ENCODE results near the gene ITPA.
"Not testable (repeated sequence)": the region's sequence is repeated elsewhere in the genome, so short reads cannot be mapped to it uniquely, and the experiment has no call there.

Gene ITPA

DNA sequence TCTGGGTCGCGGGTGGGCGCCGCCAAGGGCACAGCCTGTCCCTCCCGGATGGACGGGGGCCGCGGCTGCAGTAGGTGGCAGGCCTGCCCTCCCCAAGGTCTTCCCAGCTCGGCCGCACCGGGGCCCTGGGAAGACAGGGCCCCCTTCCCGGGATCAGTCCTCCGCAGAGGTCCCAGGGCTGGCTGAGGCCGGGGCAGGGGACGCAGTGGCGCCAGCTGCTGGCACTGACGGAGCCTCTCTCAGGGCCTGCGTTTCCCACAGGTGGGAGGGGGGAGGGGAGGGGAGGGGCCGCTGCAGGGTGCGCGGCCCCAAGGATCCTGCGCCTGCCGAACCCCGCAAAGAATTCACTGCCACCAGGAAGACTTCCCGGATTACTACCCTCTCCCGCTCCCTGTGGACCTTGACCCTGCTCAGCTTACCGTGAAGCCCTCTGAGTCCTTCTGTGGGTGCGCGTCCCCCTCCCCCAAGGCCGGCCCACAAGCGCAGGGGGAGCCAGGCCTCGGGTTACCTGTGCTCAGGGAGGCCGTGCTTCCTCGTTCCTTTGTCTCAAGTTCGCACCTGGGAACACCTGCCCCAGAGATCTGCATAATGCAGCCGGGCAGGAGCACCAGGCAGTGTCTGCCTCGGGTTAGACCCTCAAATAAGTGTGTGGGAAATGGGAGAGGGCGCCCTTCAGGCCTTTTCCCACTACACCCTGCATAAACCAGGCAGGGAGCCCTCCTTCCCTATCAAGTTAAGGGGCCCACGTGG, 41.0 kb upstream of the ITPA start:
- DNase-seq (ENCODE audit: insufficient read length, low spot score) (no peak), FAIRE-seq (no peak)
- TF ChIP-seq POLR2A (IDR thresholded peaks at IDR 0.05; ENCODE audit: low read depth, low read length): no peak

DNA sequence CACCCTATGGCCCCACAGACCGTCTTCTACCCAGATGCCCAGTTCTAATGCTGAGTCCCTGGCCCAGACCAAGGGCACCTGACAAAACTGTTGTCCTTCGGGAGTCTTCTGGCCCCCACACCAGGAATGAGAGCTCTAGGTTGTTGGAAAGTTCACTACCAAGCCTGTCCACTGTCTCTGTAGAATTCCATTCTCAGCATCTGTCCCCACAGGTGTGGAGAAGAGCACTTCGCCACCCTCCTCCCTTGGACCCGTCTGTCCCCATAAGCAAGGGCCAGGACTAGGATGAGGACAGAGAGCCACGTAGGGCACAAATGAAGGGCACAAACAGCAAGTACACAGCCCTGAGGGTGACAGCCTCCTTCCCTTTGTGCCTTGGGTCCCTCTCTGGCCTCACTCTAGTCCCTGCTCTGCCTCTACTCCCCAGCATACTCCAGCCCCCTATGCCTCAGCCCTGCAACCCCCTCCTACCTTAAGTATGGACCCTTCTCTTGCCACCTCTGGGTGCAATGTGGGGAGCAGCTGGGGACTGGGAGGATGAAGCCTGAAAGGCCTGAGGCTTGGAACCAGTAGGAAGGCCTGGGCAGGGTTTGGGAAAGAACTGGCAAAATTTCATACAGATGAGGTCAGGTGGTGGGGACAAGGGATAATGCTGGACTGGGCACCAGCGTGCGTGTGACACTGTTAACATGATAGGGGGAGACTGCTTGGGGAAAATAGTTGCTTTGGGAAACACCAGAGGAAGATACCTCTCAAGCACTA, 40.3 kb upstream of the ITPA start:
- DNase-seq (ENCODE audit: insufficient read length, low spot score) (no peak), FAIRE-seq (no peak)
- TF ChIP-seq POLR2A (IDR thresholded peaks at IDR 0.05; ENCODE audit: low read depth, low read length): no peak

DNA sequence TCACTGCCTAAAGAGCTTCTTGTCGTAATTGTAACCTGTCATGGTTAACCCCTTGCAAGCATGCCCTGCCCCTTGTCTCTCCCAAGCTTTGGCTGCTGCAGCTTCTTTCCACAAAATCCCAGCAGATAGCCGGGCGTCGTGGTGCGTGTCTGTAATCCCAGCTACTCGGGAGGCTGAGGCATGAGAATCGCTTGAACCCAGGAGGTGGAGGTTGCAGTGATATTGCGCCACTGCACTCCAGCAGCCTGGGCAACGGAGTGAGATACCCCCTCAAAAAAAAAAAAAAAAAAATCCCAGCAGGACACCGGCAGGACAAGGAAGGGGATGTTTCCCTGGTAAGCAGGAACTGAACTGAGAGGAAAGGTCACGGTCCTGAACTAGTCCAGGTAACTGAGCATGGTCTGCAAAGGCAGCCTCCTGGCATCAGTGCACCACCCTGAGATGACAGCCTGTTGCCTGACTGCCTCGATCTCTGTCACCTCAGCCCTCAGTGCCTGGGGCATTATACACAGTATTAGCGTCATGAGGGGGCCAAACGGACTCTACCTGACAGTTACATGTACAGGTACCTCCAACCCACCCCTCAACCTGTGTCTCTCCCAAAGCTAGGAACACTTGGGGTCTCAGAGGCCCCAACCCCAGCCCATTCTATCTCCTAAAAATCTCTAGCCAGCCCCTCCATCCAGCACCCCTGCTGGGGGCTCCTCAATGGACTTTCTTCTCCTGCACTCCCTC, 37.7 kb upstream of the ITPA start:
- DNase-seq (ENCODE audit: insufficient read length, low spot score): no peak
- TF ChIP-seq POLR2A (IDR thresholded peaks at IDR 0.05; ENCODE audit: low read depth, low read length): no peak
- FAIRE-seq: no peak

DNA sequence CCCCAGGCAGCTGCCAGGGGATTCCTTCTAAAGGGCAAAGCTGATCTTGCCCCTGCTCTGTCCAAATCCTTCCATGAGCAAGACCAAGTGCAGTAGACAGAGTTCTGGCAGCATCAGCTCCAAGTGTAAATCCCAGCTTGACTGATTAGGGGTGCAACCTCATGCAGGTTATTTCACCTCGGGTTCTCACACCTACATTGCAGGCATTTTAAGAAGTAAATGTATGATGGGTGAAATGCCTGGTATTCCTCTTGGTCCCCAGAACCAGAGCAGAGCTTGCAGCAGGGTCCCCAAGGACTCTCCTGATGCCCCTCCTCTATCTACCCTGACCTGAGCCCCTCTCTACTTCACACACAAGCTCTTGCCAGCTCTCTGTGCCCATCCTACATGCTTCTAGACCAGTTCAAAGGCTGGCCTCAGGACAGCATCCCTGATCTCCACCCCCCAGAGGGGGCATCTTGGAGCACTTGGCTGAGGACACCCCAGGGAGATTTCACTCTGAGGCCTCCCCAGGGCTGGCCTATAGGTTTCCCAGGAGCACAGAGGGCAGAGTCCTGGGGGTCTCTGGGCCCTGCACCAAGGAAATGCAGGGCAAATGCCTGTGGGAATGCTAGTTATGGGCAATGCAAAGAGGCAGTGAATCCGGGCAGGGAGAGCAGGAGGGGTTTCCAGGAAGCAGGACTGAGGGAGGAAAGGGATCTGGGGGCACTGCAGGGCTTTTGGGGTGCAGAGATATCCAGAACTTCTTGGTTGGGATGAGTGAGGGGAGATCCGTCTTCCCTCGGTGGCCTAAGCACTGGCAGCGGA, 37.0 kb upstream of the ITPA start:
- TF ChIP-seq POLR2A (IDR thresholded peaks at IDR 0.05; ENCODE audit: low read depth, low read length): no peak
- FAIRE-seq: no peak
- DNase-seq (ENCODE audit: insufficient read length, low spot score): no peak

DNA sequence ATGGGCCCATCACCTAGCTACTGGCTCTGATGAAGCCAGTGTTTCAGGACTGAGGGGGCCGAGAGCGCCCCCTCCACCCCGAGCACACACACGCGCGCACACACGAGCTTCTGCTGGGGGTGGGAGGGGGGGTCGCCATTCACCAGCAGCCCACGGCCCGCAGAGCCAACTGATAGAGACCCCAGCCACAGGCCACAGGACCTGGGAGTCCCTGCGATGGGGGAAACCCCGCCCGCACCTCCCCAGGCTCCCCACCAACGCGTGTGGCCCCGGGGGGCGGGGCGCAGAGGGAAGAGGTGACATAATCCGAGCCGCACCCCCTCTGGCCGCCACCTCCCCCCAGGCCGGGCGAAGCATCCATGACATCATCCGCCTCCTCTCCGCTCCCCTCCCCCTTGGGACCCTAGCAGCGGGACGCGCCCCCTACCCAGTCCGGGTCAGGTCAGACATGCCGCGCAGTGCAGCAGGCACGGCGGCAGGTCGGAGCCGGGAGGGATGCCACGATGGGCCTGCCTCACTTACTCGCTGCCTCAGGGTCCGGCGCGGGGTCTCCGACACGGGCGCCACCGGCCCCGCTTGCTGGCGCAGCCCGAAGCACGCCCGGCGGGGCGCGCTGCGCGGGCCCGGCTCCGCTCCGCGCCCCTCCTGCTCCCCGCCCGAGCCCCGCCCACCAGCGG, 36.2 kb upstream of the ITPA start, which contains the start of gene LZTS3:
Gene LZTS3 (minus strand): TSS at position 617 of the 677 bp plus-strand sequence. CDS start 6,386 bp downstream, outside the sequence.
- FAIRE-seq (no peak), DNase-seq (ENCODE audit: insufficient read length, low spot score) (peak; percentile 94)
- TF ChIP-seq POLR2A (IDR thresholded peaks at IDR 0.05; ENCODE audit: low read depth, low read length): peak; percentile 50

DNA sequence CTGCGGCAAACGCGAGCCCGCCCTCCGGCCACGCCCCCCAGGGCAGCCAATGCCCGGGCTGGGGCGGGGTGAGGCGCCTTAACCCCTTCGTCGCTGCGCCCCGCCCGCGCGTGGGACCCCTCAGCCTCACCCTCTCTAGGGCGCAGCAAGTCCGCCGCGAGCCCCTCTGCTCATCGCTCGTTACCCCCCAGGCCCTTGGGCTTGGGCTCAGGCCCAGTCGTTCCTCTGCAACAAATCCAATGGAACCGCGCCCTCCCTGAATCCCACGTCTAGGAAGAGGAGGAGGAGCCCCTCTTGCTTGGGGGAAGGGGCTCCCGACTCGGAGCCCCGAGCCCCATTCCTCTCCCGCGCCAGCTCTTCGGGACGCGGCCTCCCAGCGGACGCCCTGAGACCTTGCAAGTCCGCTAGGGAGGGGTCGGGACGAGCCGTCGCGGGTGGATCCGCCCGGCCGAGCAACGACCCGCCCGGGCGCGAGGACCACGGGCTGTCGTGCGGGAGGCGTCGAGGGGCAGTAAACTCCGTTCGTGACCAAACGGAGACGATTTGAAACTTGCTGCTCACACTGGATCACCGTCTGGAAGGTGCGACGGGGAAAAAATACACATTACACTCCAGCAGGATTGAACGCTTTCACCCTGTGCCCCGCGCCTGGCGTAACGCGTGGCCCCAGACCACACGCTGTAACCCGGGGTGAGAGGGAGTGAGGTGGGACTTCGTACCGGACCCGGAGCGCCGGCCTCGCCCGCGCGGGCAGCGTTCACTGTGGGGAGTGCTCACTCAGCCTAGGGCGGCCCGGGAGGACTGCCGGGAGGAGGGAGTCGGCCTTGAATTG, 35.5 kb upstream of the ITPA start:
- peak; percentile 96 for DNase-seq (ENCODE audit: insufficient read length, low spot score)
- TF ChIP-seq POLR2A (IDR thresholded peaks at IDR 0.05; ENCODE audit: low read depth, low read length): 0 out of 2 replicates have a peak, but pooled peaks have one; percentile 18
- FAIRE-seq: no peak

DNA sequence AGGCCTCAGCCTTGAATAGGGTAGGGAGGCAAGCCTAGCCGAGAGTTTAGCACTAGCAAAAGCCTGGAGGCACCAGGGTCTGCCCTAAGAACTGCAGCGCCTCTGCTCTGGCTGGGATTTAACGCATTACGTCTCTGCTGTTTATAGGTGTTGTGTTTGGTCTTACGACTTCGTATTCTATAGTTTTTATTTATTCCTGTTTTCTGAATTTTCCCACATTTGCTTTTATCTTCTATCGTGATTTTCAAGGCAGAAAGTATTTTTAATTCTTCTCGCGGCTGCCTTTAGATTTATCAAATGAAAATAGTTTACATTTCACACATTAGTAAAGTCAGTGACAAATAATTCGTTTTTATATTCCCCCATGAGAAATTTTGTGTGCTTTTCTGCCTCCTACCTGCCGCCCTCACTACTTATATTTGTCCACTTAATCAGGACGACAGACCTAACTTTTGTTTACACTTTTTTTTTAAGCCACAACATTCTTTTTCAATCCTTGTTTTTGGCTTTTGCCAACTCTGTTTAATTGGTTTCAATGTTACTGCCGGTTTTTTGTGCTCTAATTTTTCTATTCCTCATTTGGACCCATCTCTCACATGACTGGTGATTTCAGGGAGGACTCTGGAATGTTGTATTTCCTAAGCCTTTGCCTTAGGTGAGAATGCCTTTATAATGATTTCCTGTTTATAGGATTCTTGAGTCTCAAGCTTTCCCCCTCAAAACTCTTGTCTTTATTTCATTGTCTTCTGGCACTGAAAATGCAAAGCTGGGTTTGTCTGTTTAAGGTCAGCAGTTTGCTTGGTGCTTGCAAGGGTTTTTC, 34.6 kb upstream of the ITPA start:
- TF ChIP-seq POLR2A (IDR thresholded peaks at IDR 0.05; ENCODE audit: low read depth, low read length): no peak
- no peak for DNase-seq (ENCODE audit: insufficient read length, low spot score)
- no peak for FAIRE-seq

DNA sequence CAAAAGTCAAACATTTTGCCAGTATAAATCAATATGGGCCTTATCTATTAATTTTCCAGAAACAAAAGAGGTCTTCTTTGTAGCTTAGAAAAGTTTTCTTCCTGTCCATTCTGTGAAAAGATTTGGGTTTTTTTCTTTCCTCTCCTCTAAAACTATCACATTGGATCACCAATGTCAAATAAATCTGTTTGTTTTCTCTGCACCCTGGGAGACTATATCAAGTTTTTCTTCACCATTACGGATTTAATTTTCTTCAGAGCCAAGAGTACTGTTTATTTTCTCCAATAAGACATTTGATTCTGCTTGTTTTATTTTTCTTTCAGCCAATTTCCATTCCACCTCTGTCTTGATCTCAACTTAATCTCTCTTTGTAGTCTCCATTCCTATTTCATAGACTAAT, 34.0 kb upstream of the ITPA start:
- DNase-seq (ENCODE audit: insufficient read length, low spot score): no peak
- FAIRE-seq: no peak
- no peak for TF ChIP-seq POLR2A (IDR thresholded peaks at IDR 0.05; ENCODE audit: low read depth, low read length)

DNA sequence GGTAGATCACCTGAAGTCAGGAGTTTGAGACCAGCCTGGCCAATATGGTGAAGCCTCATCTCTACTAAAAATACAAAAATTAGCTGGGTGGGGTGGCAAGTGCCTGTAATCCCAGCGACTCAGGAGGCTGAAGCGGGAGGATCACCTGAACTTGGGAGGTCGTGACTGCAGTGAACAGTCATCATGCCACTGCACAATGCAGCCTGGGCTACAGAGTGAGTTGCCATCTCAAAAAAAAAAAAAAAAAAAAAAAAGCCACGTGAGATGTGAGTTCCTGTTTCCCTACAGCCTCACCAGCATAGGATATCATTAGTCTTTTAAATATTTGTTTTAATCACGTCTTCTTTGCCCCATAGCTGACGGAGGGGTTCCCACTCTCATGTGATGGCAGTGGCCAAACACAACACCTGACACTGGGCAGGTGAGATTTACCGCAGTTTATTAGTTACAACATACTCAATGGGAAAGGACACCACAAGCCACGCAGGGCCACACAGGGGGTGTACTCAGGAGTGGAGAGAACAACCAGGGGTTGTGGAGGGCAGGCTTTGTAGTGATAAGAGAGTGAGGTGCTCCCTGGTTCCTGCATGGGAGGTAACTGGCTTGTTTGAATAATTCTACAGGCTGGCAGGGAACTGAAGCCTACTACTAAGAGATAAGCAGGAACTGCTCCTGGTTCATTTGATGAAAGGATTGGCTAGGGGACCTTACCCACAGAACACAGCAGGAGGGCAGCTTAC, 31.4 kb upstream of the ITPA start:
- DNase-seq (ENCODE audit: insufficient read length, low spot score): no peak
- no peak for TF ChIP-seq POLR2A (IDR thresholded peaks at IDR 0.05; ENCODE audit: low read depth, low read length)
- no peak for FAIRE-seq

DNA sequence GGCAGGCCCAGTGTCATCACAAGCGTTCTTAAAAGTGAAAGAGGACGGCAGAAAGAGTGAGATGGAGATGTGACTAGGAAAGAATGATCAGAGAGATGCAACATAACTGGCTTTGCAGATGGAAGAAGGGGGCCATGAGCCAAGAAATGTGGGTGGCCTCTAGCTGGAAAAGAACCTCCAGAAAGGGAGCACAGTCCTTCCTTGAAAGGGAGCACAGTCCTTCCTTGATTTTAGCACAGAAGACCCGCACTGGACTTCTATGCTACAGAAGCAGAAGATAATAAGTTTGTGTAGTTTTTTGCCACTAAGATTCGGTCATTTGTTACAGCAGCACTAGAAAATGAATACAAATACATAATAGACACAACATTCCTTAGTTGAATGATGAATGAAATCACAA, 29.0 kb upstream of the ITPA start:
- no peak for DNase-seq (ENCODE audit: insufficient read length, low spot score)
- TF ChIP-seq POLR2A (IDR thresholded peaks at IDR 0.05; ENCODE audit: low read depth, low read length): no peak
- FAIRE-seq: no peak

DNA sequence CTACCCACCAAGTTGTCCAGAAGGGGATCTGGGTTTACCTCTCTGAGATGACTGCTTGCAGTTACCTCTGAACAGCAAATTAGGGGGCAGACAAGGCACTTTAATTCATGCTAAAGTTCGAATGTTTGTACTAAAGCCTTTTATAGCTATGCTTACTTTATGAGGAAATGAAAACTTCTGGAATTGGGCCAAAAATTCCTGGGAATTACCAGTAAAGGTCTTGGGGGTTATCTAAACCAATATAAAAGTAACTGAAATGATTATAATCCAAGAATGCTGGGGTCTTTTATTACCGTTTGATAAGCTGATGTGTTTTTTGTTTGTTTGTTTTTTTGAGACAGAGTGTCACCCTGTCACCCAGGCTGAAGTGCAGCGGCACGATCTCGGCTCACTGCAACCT, 28.0 kb upstream of the ITPA start:
- TF ChIP-seq POLR2A (IDR thresholded peaks at IDR 0.05; ENCODE audit: low read depth, low read length): no peak
- FAIRE-seq (no peak), DNase-seq (ENCODE audit: insufficient read length, low spot score) (no peak)

DNA sequence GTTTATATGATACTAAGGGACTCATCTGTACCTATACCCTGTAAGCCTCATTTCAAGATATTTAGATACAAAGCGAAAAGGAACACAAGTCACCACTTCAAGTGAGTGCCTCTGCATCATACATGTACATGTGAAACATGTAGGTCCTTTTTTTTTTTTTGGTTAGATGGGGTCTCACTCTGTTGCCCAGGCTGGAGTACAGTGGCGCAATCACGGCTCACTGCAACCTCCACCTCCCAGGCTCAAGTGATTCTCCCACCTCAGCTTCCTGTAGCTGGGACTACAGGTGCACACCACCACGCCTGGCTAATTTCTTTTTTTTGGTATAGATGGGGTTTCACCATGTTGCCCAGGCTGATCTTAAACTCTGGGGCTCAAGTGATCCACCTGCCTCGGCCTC, 26.9 kb upstream of the ITPA start:
- DNase-seq (ENCODE audit: insufficient read length, low spot score); FAIRE-seq: not testable (repeated sequence)
